Esophagus muscularis mucosa (tissue), 3 donors: Measurements from ENCODE around the gene SMTN.

Experiments
- CTCF ChIP-seq, 3 experiments: fragments of 200-600 bp in 2 of 3; fragments of 450-650 bp in 1 of 3; sonication (generic) in 2 of 3; IDR thresholded peaks; one replicate each; pipeline ENCODE4 v1.5.1; 2017 to 2019; ENCODE audit warnings: antibody characterized with exemption in 3 of 3, mild to moderate bottlenecking in 2 of 3, moderate library complexity in 1 of 3
- POLR2AphosphoS5 ChIP-seq, 2 donors: sonication (generic); formaldehyde crosslinking; IDR thresholded peaks; one replicate each; pipeline ENCODE4 v1.6.1; 2017; ENCODE audit warnings: antibody characterized with exemption in 2 of 2

DNA sequence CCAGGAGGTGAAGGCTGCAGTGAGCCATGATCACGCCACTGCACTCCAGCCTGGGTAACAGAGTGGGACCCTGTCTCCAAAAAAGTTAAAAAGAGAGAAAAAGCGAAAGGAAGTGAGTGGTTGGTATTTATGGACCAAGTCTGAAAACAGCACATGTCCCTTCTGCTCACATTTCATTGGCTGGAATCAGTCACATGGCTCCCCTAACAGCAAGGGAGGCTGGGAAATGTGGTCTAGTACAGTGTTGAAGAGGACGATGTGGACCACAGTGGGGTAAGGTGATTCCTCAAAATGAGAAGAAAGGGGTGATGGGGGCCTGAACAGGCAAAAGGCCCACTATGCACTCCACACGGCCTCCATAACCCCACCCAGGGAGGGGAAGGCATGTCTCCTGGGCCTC, 32.5 kb upstream of the SMTN start:
- no peak for TF ChIP-seq CTCF (IDR thresholded peaks at IDR 0.05)
- no peak for TF ChIP-seq POLR2AphosphoS5 (IDR thresholded peaks at IDR 0.05)
